ENCODE measurements around the gene C18orf63.
A peak's percentile ranks its signal among the peaks of the same experiment; 100 is the strongest.

The C18orf63 gene

DNA sequence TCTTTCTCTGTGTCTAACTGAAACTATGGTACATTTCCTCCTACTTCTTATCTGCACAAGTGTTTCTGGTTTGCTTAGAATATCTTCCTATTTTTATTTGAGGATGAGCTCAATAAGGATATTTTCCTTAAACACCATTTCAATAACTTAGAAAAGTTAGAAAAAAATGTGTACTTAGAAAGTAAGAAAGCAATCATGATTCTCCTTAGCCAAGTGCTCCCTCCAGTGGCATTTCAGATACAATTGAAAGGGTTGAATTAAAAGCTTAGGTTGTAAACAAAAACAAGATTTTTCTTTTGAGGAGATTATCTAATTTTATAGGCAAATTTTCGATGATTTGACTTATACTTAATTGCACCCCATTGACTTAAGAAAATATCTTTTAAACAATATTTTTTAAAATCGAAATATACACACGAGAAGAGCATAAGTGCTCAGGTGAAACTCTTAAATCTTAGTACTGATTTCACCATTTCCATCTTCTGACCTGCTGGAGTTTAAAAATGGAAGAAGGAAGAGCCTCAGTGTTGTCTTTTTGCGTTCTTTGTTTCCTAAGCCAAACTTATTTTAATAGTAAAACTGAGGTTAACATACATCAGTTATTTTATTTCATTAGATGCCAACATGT is 26.9 kb downstream of the C18orf63 start:
- TF ChIP-seq, protein P1, sequence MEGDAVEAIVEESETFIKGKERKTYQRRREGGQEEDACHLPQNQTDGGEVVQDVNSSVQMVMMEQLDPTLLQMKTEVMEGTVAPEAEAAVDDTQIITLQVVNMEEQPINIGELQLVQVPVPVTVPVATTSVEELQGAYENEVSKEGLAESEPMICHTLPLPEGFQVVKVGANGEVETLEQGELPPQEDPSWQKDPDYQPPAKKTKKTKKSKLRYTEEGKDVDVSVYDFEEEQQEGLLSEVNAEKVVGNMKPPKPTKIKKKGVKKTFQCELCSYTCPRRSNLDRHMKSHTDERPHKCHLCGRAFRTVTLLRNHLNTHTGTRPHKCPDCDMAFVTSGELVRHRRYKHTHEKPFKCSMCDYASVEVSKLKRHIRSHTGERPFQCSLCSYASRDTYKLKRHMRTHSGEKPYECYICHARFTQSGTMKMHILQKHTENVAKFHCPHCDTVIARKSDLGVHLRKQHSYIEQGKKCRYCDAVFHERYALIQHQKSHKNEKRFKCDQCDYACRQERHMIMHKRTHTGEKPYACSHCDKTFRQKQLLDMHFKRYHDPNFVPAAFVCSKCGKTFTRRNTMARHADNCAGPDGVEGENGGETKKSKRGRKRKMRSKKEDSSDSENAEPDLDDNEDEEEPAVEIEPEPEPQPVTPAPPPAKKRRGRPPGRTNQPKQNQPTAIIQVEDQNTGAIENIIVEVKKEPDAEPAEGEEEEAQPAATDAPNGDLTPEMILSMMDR (IDR thresholded peaks at IDR 0.05; ENCODE audit: insufficient read depth, low read length, poor library complexity, severe bottlenecking), result peak; percentile 45
- no peaks in the 10 kb centered on the region for H3K27me3 ChIP-seq (replicated peaks; ENCODE audit: control insufficient read depth, insufficient read depth, low read length)
- H3K4me3 ChIP-seq (replicated peaks; ENCODE audit: low read depth, low read length), result no peak overlapping the region
- DNase-seq (ENCODE audit: extremely low read depth, insufficient read length), result no peak
- no peaks in the 10 kb centered on the region for H3K36me3 ChIP-seq (ENCODE audit: control insufficient read depth, insufficient read depth, low read length)

DNA sequence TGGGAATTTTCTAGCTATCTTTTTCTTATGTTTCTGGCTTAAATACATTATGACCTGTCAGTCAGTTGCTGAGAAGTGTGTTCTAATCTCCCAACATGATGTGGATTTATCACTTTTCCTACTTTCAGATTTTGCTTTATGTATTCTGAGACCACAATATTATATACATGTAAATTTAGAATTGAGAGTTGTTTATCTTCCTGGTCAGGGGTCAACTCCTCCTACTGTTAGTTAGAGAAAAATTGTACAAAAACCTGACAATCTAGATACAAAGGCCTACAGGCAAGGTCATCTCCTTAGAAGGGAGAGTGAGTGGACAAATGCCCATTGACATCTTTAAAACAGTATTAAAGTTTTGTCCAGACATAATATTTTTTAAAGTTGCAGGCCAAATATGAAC is 30.6 kb downstream of the C18orf63 start:
- no peak for DNase-seq (ENCODE audit: extremely low read depth, insufficient read length)
- TF ChIP-seq, protein P1 (IDR thresholded peaks at IDR 0.05; ENCODE audit: insufficient read depth, low read length, poor library complexity, severe bottlenecking), result no peak
- Histone ChIP-seq H3K4me3 (replicated peaks; ENCODE audit: low read depth, low read length) (no peak overlapping the region), H3K36me3 (ENCODE audit: control insufficient read depth, insufficient read depth, low read length) (no peaks in the 10 kb centered on the region), H3K27me3 (replicated peaks; ENCODE audit: control insufficient read depth, insufficient read depth, low read length) (no peaks in the 10 kb centered on the region)

- Histone ChIP-seq H3K36me3 (ENCODE audit: control insufficient read depth, insufficient read depth, low read length) (no peaks in the 10 kb centered on the region), H3K4me3 (replicated peaks; ENCODE audit: low read depth, low read length) (no peak overlapping the region), H3K27me3 (replicated peaks; ENCODE audit: control insufficient read depth, insufficient read depth, low read length) (no peaks in the 10 kb centered on the region)
- no peak for DNase-seq (ENCODE audit: extremely low read depth, insufficient read length)
- TF ChIP-seq, protein P1 (IDR thresholded peaks at IDR 0.05; ENCODE audit: insufficient read depth, low read length, poor library complexity, severe bottlenecking), result no peak
Observed at GRCh38 chr18:74348581-74348980, 32.9 kb downstream of the C18orf63 start.

- H3K27me3 ChIP-seq (replicated peaks; ENCODE audit: control insufficient read depth, insufficient read depth, low read length), result no peaks in the 10 kb centered on the region
- no peak overlapping the region for H3K4me3 ChIP-seq (replicated peaks; ENCODE audit: low read depth, low read length)
- H3K36me3 ChIP-seq (ENCODE audit: control insufficient read depth, insufficient read depth, low read length), result no peaks in the 10 kb centered on the region
- DNase-seq (ENCODE audit: extremely low read depth, insufficient read length), result no peak
- TF ChIP-seq, protein P1 (IDR thresholded peaks at IDR 0.05; ENCODE audit: insufficient read depth, low read length, poor library complexity, severe bottlenecking), result no peak
Observed at GRCh38 chr18:74351354-74351753, 35.7 kb downstream of the C18orf63 start.

DNA sequence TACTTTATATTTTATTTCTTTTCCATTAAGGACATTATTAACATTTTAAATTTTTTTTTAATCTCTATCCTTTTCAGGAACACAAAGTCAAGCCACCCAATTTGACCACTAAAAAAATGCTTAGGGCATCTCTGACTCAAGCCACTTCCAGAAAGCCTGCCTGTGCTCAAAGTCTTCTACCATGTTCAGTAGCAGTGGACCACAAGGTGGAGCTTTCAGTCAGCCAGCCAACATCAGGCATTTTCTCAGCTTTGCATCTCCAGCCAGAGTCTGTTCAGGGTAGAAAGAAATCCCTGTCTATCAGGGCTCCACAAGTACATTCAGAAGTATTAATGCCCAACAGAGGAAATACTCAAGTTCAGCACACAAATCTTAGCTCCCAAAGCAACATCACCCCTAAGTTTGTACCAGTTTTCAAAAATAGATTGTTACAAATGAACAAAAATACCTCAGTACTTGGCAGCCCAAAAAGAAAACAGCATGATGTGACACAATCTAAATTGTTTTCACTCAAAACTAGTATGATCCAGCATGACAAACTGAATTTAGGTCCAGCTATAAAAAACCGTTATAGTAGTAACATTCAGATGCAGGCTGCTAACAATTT is 37.6 kb downstream of the C18orf63 start:
- Histone ChIP-seq H3K27me3 (replicated peaks; ENCODE audit: control insufficient read depth, insufficient read depth, low read length) (no peaks in the 10 kb centered on the region), H3K36me3 (ENCODE audit: control insufficient read depth, insufficient read depth, low read length) (no peaks in the 10 kb centered on the region), H3K4me3 (replicated peaks; ENCODE audit: low read depth, low read length) (no peak overlapping the region)
- TF ChIP-seq, protein P1 (IDR thresholded peaks at IDR 0.05; ENCODE audit: insufficient read depth, low read length, poor library complexity, severe bottlenecking), result peak; percentile 75
- no peak for DNase-seq (ENCODE audit: extremely low read depth, insufficient read length)

Measured in GM06990 (cell line).